Hepatocyte (in vitro differentiated cells): Measurements from ENCODE around the gene UBE2E1. TPM values are rescaled to one million over a fixed set of nuclear protein-coding genes. Genes with fewer than 3 reads are reported as not detected.

ENCODE experiments used
- DNase-seq: peaks from one replicate; pipeline ENCODE4 v3.0.0-alpha.2; 2016; ENCODE audit warnings: low spot score
- H2AFZ ChIP-seq: fragments of 200-600 bp; sonication (generic); 2 replicates; pipeline ENCODE4 v1.6.0; 2016; ENCODE audit warnings: antibody characterized with exemption, mild to moderate bottlenecking
- H3K27ac ChIP-seq: fragments of 200-600 bp; sonication (generic); 2 replicates; pipeline ENCODE4 v1.5.1; 2016; ENCODE audit warnings: mild to moderate bottlenecking
- H3K27me3 ChIP-seq: fragments of 200-600 bp; sonication (generic); 2 replicates; pipeline ENCODE4 v1.6.1; 2016
- H3K36me3 ChIP-seq: fragments of 200-600 bp; sonication (generic); replicated peaks from 2 replicates; pipeline ENCODE4 v1.5.1; 2016; ENCODE audit warnings: low read depth; ENCODE audit not compliant: insufficient read depth
- H3K4me1 ChIP-seq: fragments of 200-600 bp; sonication (generic); 2 replicates; pipeline ENCODE4 v1.5.1; 2016; ENCODE audit warnings: mild to moderate bottlenecking, moderate library complexity; ENCODE audit not compliant: insufficient read depth
- H3K4me2 ChIP-seq: fragments of 200-600 bp; sonication (generic); 2 replicates; pipeline ENCODE4 v1.6.0; 2016
- H3K4me3 ChIP-seq: fragments of 200-600 bp; sonication (generic); 2 replicates; pipeline ENCODE4 v1.5.1; 2016; ENCODE audit warnings: mild to moderate bottlenecking
- H3K79me2 ChIP-seq: fragments of 200-600 bp; sonication (generic); 2 replicates; pipeline ENCODE4 v1.6.0; 2017; ENCODE audit warnings: mild to moderate bottlenecking
- H3K9me2 ChIP-seq: fragments of 200-600 bp; sonication (generic); replicated peaks from 2 replicates; pipeline ENCODE4 v1.6.0; 2017; ENCODE audit warnings: mild to moderate bottlenecking; ENCODE audit not compliant: insufficient read depth
- H3K9me3 ChIP-seq: fragments of 200-600 bp; sonication (generic); 2 replicates; pipeline ENCODE4 v1.5.1; 2016; ENCODE audit warnings: low read depth, mild to moderate bottlenecking
- H4K20me1 ChIP-seq: fragments of 200-600 bp; sonication (generic); 2 replicates; pipeline ENCODE4 v1.6.0; 2016; ENCODE audit warnings: mild to moderate bottlenecking; ENCODE audit not compliant: insufficient read depth, poor library complexity, severe bottlenecking
- CTCF ChIP-seq: fragments of 200-600 bp; sonication (generic); IDR thresholded peaks from 2 replicates; pipeline ENCODE4 v1.5.1; 2016; ENCODE audit warnings: antibody characterized with exemption, mild to moderate bottlenecking; ENCODE audit not compliant: poor library complexity
- EZH2 ChIP-seq: fragments of 200-600 bp; sonication (generic); IDR thresholded peaks from 2 replicates; pipeline ENCODE4 v1.6.1; 2016; ENCODE audit warnings: antibody characterized with exemption, mild to moderate bottlenecking, borderline replicate concordance
- EZH2phosphoT487 ChIP-seq: fragments of 200-600 bp; sonication (generic); IDR thresholded peaks from one replicate; pipeline ENCODE4 v1.6.1; 2018; ENCODE audit warnings: antibody characterized with exemption, mild to moderate bottlenecking, low read depth, moderate library complexity; ENCODE audit not compliant: unreplicated experiment, severe bottlenecking
- WGBS: methylation state at CpG from one replicate; pipeline ENCODE4 v1.1.6; 2016; ENCODE audit warnings: low lambda C conversion rate; ENCODE audit errors: missing lambda C conversion rate; 5-methylcytosine and 5-hydroxymethylcytosine counted together
- polyA plus RNA-seq: library from polyadenylated mRNA; unstranded; fragments of >200 nt; fragmentation: Nextera tagmentation; extraction: Ambion mirVana; gene quantifications from 2 replicates; pipeline ENCODE4 v1.2.1, GENCODE V29; 2016
- total RNA-seq: library from RNA; depleted of rRNA; stranded (reverse); fragments of >200 nt; gene quantifications from 2 replicates; pipeline ENCODE4 v1.2.3, GENCODE V29; 2014

UBE2E1 gene
- total and polyA plus RNA-seq, 2 experiments from 2014 or later = 20.8 to 179 TPM

- TF ChIP-seq EZH2 (no peak), CTCF (no peak), EZH2phosphoT487 (no peak)
- H3K79me2 ChIP-seq = no peaks in the 10 kb centered on the region
- no peak overlapping the region for H3K4me2 ChIP-seq
- H3K9me3 ChIP-seq = no peaks in the 10 kb centered on the region
- no peak overlapping the region for H3K27ac ChIP-seq
- H3K36me3 ChIP-seq = no peaks in the 10 kb centered on the region
- no peaks in the 10 kb centered on the region for H3K27me3 ChIP-seq
- no peak overlapping the region for H2AFZ ChIP-seq
- H3K9me2 ChIP-seq = no peaks in the 10 kb centered on the region
- no peaks in the 10 kb centered on the region for H3K4me1 ChIP-seq
- 96% methylated on average over 7 of the region's 7 CpGs for WGBS
- H4K20me1 ChIP-seq = no peaks in the 10 kb centered on the region
- no peak for DNase-seq
- no peak overlapping the region for H3K4me3 ChIP-seq
Measured at GRCh38 chr3:23926246-23926645, 120.5 kb downstream of the UBE2E1 start.

GRCh38 chr3:23926736-23927135 is 121.0 kb downstream of the UBE2E1 start:
- 92% methylated on average over 3 of the region's 3 CpGs for WGBS
- TF ChIP-seq CTCF = no peak
- no peak for TF ChIP-seq EZH2phosphoT487
- TF ChIP-seq EZH2 = no peak
- Histone ChIP-seq H3K4me3 (no peak overlapping the region), H3K4me2 (no peak overlapping the region), H3K9me3 (no peaks in the 10 kb centered on the region), H3K9me2 (no peaks in the 10 kb centered on the region), H3K36me3 (no peaks in the 10 kb centered on the region), H3K27ac (no peak overlapping the region), H4K20me1 (no peaks in the 10 kb centered on the region), H3K27me3 (no peaks in the 10 kb centered on the region), H3K79me2 (no peaks in the 10 kb centered on the region), H3K4me1 (no peaks in the 10 kb centered on the region), H2AFZ (no peak overlapping the region)
- no peak for DNase-seq

- H3K4me1 ChIP-seq = no peaks in the 10 kb centered on the region
- no peak overlapping the region for H3K4me3 ChIP-seq
- TF ChIP-seq CTCF (no peak), EZH2phosphoT487 (no peak), EZH2 (no peak)
- DNase-seq = no peak
- H2AFZ ChIP-seq = no peak overlapping the region
- no peak overlapping the region for H3K4me2 ChIP-seq
- no peaks in the 10 kb centered on the region for H3K27me3 ChIP-seq
- H3K9me3 ChIP-seq = no peaks in the 10 kb centered on the region
- 62% methylated on average over 8 of the region's 8 CpGs for WGBS
- H3K9me2 ChIP-seq = no peaks in the 10 kb centered on the region
- H3K79me2 ChIP-seq = no peaks in the 10 kb centered on the region
- no peak overlapping the region for H3K27ac ChIP-seq
- H3K36me3 ChIP-seq = no peaks in the 10 kb centered on the region
- H4K20me1 ChIP-seq = no peaks in the 10 kb centered on the region
Measured at GRCh38 chr3:23928524-23928923, 122.8 kb downstream of the UBE2E1 start.

GRCh38 chr3:23931597-23931996 is 125.8 kb downstream of the UBE2E1 start:
- TF ChIP-seq CTCF (no peak), EZH2 (no peak), EZH2phosphoT487 (no peak)
- no peak for DNase-seq
- Histone ChIP-seq H3K9me2 (no peaks in the 10 kb centered on the region), H3K9me3 (no peaks in the 10 kb centered on the region), H3K79me2 (no peaks in the 10 kb centered on the region), H3K4me2 (no peak overlapping the region), H3K4me1 (no peaks in the 10 kb centered on the region), H3K4me3 (no peak overlapping the region), H2AFZ (no peak overlapping the region), H3K27ac (no peak overlapping the region), H3K36me3 (no peaks in the 10 kb centered on the region), H4K20me1 (no peaks in the 10 kb centered on the region), H3K27me3 (no peaks in the 10 kb centered on the region)
- 89% methylated on average over 3 of the region's 3 CpGs for WGBS
